ENCODE data around the gene ERBB2.

The ERBB2 gene

GRCh38 chr17:39726617-39727016 is 26.8 kb downstream of the ERBB2 start:
- DNase-seq (ENCODE audit: low read depth): no peak

GRCh38 chr17:39727556-39727955 is 27.7 kb downstream of the ERBB2 start:
- no peak for DNase-seq (ENCODE audit: low read depth)

- no peak for DNase-seq (ENCODE audit: low read depth)
Measured at GRCh38 chr17:39729280-39729851, 29.5 kb downstream of the ERBB2 start.

GRCh38 chr17:39730095-39730921 is 30.4 kb downstream of the ERBB2 start, which contains the start of gene MIEN1:
MIEN1 (minus strand) TSS chr17:39730532; CDS start chr17:39730495, 37 bp downstream.
- peak; percentile 90 for DNase-seq (ENCODE audit: low read depth)

GRCh38 chr17:39732586-39732985 is 32.7 kb downstream of the ERBB2 start:
- DNase-seq (ENCODE audit: low read depth): no peak

- DNase-seq (ENCODE audit: low read depth): no peak
Measured at GRCh38 chr17:39735882-39736281, 36.0 kb downstream of the ERBB2 start.

- no peak for DNase-seq (ENCODE audit: low read depth)
Measured at GRCh38 chr17:39736319-39737165, 36.7 kb downstream of the ERBB2 start.

GRCh38 chr17:39737206-39737759 is 37.4 kb downstream of the ERBB2 start:
- DNase-seq (ENCODE audit: low read depth): no peak

- DNase-seq (ENCODE audit: low read depth): no peak
Measured at GRCh38 chr17:39737760-39738567, 38.1 kb downstream of the ERBB2 start, which contains the start of gene GRB7. GRB7 (plus strand) TSS chr17:39737938; CDS start chr17:39742302, 4,364 bp downstream.

GRCh38 chr17:39738568-39738901 is 38.7 kb downstream of the ERBB2 start:
- DNase-seq (ENCODE audit: low read depth): no peak

- DNase-seq (ENCODE audit: low read depth): no peak
Measured at GRCh38 chr17:39738983-39739884, 39.4 kb downstream of the ERBB2 start.

GRCh38 chr17:39739885-39740356 is 40.1 kb downstream of the ERBB2 start:
- DNase-seq (ENCODE audit: low read depth): no peak

GRCh38 chr17:39740357-39741111 is 40.7 kb downstream of the ERBB2 start:
- no peak for DNase-seq (ENCODE audit: low read depth)

- DNase-seq (ENCODE audit: low read depth): no peak
Measured at GRCh38 chr17:39742126-39742855, 42.4 kb downstream of the ERBB2 start.

- DNase-seq (ENCODE audit: low read depth): no peak
Measured at GRCh38 chr17:39742856-39743436, 43.1 kb downstream of the ERBB2 start.

- DNase-seq (ENCODE audit: low read depth): no peak
Measured at GRCh38 chr17:39744075-39744835, 44.4 kb downstream of the ERBB2 start.

GRCh38 chr17:39744836-39745215 is 45.0 kb downstream of the ERBB2 start:
- DNase-seq (ENCODE audit: low read depth): no peak

Data from stimulated activated CD8-positive, alpha-beta memory T cell treated with anti-CD3 and anti-CD28 coated beads, Interleukin-12 subunit alpha, Interleukin-12 subunit beta, amount 100 ng/mL, for 1 hour (primary cell).